C4-2B (cell line): ENCODE data around the gene TRAPPC10.
A peak's percentile ranks its signal among the peaks of the same experiment; 100 is the strongest.

Experiments used
- H3K27ac ChIP-seq: fragments of 450-650 bp; 2 replicates; pipeline ENCODE4 v1.5.1; 2017
- CTCF ChIP-seq: fragments of 450-650 bp; conservative IDR thresholded peaks from 2 replicates; pipeline ENCODE4 v1.5.1; 2017; ENCODE audit warnings: mild to moderate bottlenecking
- ZFX ChIP-seq: fragments of 450-650 bp; IDR thresholded peaks from 2 replicates; pipeline ENCODE4 v1.6.1; 2017

Gene TRAPPC10

GRCh38 chr21:44005593-44005992, 6.5 kb upstream of the TRAPPC10 start:
- TF ChIP-seq CTCF: no peak
- no peak for TF ChIP-seq ZFX
- H3K27ac ChIP-seq: no peak overlapping the region

GRCh38 chr21:44006017-44006619, 6.0 kb upstream of the TRAPPC10 start:
- TF ChIP-seq CTCF: no peak
- TF ChIP-seq ZFX: no peak
- no peak overlapping the region for H3K27ac ChIP-seq

- no peak overlapping the region for H3K27ac ChIP-seq
- TF ChIP-seq CTCF: no peak
- no peak for TF ChIP-seq ZFX
Measured at GRCh38 chr21:44006656-44007055, 5.5 kb upstream of the TRAPPC10 start.

- TF ChIP-seq CTCF: no peak
- no peak for TF ChIP-seq ZFX
- H3K27ac ChIP-seq: no peak overlapping the region
Measured at GRCh38 chr21:44010429-44010828, 1.7 kb upstream of the TRAPPC10 start.

GRCh38 chr21:44011123-44011522, 986 bp upstream of the TRAPPC10 start:
- no peak for TF ChIP-seq CTCF
- no peak for TF ChIP-seq ZFX
- peak overlapping the region; percentile 97 for H3K27ac ChIP-seq

- peak overlapping the region; percentile 97 for H3K27ac ChIP-seq
- no peak for TF ChIP-seq ZFX
- no peak; the same call in 1 of the 2 replicates for TF ChIP-seq CTCF
Measured at GRCh38 chr21:44012474-44013379, 618 bp downstream of the TRAPPC10 start.
